Measurements from ENCODE around the gene TBC1D12.
"Not testable (repeated sequence)": the region's sequence is repeated elsewhere in the genome, so short reads cannot be mapped to it uniquely, and the experiment has no call there.

TBC1D12 gene

DNA sequence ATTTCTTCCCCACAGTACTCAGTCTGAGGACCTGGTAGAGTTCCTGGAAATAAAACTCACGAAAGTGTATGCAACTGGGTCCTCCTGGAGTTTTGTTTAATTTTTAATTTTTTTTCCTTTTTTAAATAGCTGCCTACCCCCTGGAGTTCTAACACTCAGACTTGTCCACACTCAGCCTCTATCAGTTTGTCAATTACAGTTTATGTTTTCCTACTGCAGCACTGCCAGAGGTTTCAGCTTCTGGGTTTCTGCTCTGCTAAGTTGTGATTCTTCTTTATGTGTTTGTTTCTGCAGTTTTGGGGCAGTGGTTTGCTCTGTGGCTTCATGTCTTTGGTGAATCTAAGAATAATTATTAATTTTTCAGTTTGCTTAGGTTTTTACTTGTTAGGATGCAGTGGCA, 59.2 kb downstream of the TBC1D12 start:
- DNase-seq = no peak

DNA sequence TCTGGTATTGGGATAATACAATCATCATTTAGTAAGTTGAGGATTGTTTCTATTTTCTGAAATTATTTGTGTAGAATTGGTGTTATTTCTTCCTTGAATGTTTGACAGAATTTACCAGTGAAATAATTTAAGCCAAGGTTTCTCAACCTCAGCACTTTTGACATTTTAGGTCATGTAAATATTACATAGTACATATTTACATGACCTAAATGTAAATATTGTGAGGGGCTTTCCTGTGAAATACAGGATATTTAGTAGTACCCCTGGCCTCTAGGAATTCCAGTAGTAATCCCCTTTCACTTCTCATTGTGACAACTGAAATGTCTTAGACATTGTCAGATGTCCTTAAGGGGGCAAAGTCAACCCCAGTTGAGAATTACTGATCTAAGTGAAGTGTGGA, 59.8 kb downstream of the TBC1D12 start:
- no peak for DNase-seq

DNA sequence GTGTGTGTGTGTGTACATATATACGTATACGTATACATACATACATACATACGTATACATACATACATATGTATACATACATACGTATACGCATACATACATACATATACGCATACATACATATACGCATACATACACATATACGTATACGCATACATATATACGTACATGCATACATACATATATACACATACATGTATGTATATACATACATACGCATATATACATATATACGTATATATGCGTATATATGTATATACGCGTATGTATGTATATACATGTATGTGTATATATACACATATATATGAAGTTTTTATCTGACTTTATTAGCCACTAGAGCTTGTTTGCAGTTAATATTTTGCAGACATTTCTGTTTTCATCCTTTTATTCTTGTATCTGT, 63.3 kb downstream of the TBC1D12 start:
- no peak for DNase-seq

DNA sequence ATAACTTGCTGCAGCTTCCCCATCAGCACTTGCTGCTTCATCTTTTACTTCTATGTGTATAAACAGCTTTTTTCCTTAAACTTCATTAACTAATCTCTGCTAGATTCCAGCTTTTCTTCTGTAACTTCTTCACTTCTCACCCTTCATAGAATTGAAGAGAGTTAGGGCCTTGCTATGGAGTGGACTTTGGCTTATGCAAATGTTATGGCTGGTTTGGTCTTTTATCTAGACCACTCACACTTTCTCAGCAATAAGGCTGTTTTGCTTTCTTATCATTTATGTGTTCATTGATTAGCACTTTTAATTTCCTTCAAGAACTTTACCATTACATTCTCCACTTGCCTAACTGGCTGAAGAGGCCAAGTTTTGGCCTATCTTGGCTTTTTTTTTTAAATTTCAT, 79.1 kb downstream of the TBC1D12 start:
- no peak for DNase-seq

DNA sequence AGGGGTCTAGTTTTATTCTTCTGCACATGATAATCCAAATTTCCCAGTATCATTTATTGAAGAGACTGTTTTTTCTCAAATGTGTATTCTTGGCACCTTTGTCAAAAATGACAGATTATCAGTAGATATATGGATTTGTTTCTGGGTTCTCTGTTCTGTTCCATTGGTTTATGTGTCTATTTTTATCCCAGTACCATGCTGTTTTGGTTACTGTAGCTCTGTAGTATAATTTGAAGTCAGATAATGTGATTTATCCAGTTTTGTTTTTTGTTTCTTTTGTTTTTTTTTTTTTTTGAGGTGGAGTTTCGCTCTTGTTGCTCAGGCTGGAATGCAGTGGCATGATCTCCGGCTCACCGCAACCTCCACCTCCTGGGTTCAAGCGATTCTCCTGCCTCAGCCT, 81.6 kb downstream of the TBC1D12 start:
- DNase-seq = no peak

DNA sequence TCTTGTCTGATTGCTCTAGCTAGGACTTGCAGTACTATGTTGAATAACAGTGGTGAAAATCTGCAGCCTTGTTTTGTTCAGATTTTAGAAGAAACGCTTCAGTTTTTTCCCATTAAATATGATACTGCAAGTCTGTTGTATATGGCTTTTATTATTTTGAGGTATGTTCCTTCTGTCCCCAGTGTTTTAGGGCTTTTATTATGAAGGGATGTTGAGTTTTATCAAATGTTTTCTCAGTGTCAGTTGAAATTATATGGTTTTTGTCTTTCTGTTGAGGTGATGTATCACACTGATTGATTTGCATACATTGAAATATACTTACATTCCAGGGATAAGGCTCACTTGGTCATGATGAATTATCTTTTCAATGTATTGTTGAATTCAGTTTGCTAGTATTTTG, 82.8 kb downstream of the TBC1D12 start:
- DNase-seq = no peak

DNA sequence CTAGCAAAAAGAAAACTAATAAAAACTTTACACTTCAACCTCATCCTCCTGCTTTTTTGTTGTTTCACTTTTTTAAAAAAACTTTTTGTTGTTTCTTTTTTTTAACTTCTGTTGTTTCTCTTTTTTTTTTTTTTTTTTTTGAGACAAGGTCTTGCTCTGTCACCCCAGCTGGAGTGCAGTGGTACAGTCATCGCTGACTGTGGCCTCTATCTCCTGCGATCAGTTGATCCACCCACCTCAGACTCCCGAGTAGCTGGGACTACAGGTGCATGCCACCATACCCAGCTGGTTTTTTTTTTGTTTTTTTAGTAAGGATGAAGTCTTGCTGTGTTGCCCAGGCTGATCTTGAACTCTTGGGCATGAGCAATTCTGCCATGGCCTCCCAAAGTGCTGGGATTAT, 85.2 kb downstream of the TBC1D12 start:
- DNase-seq = no peak

DNA sequence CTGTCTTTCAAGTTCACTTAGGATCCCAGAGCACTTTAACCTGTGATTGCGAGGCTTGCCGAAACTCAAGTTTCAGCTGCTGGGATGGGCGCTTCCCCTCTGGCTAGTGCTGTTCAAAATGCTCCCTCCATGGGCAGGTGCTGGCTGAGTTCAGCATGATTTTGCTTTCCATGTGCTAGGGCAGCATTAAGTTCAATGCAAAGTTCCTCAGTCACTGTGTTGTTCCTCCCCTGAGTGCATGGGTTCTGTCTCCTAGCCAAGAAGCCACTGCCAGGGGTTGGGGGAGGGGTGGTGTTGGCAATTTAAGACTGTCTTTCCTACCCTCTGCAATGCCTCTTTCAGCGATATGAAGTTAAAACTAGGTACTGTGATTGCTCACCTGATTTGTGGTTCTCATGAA, 86.8 kb downstream of the TBC1D12 start:
- no peak for DNase-seq

DNA sequence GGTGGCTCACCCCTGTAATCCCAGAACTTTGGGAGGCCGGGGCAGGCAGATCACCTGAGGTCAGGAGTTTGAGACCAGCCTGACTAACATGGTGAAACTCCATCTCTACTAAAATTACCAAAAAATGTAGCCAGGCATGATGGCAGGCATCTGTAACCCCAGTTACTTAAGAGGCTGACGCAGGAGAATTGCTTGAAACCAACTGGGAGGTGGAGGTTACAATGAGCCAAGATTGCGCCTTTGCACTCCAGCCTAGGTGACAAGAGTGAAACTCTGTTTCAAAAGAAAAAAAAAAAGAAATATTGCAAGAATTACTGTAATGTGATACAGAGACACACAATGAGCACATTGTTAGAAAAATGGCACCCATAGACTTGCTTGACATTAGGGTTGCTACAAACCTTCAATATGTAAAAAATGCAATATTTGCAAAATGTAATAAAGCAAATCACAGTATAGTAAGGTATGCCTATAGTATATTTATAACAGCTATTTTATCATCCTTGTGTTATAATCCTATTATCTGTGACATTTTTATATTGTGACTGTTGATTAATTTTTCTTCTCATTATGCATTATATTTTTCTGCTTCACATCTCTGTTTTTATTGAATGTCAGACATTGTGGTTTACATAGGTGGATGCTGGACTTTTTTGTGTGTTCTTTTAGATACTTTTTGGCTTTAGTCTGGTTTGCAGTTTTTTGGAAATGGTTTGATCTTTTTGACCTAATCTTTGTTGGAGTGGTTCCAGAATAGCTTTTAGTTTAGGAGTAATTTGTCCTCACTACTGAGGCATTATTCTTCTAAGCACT, 87.8 kb downstream of the TBC1D12 start:
- DNase-seq = no peak

DNA sequence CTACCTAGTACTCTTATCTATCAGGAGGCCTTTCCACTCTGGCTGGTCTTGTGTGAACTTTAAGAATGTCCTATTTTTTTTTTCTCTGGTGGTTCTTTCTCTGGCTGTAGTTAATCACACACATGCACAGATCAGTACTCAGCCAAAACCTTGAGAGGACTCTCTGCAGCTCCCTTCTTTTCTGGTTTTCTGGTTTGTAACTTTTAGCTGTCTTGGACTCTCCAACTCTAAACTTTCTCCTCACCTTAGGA, 88.4 kb downstream of the TBC1D12 start:
- no peak for DNase-seq

DNA sequence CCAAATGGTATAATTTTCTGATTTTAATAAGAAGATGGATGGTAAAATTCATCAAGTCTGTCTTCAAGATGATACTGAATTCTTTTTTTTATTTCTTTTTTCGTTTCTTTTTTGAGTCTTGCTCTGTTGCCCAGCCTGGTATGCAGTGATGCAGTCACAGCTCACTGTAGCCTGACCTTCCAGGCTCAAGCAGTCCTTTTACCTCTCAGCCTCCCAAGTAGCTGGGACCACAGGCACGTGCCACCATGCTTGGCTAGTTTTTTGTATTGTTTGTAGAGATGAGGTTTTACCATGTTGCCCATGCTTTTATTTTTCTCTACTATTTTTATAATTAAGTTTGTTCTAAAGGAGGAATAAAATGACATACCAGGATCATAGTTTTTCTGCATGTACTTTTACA, 91.1 kb downstream of the TBC1D12 start:
- DNase-seq = no peak

DNA sequence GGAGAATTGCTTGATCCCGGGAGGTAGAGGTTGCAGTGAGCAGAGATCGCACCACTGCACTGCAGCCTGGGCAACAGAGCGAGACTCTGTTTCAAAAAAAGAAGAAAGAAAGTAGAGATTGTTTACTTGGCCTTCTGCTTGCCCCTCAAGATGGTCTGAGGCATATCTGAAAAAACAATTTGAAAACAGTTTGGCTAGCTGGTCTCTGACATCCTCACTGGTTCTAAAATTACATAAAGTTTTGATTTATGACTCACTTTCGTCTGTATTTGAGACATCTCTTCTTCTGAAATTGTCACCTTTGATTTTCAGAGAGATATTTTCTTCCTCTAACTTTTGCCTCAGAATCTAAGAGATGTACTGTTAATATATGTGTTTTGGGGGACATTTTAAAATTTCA, 93.7 kb downstream of the TBC1D12 start:
- no peak for DNase-seq

DNA sequence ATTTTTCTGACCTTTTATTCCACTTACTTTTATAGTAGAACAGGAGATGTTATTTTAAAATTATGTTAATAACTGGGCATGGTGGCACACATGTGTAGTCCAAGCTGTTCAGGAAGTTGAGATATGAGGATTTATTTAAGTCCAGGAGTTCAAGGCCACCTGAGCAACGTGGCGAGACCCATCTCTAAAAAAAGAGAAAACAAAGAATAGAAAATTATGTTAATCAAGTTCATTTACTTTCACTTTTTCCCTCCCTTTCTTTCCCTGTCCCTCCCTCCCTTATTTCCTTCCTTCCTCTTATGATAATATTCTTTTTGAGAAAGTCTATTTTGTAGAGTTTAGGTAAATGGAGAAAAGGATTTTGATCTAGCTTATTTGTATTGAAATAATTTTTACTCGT, 94.3 kb downstream of the TBC1D12 start:
- no peak for DNase-seq

DNA sequence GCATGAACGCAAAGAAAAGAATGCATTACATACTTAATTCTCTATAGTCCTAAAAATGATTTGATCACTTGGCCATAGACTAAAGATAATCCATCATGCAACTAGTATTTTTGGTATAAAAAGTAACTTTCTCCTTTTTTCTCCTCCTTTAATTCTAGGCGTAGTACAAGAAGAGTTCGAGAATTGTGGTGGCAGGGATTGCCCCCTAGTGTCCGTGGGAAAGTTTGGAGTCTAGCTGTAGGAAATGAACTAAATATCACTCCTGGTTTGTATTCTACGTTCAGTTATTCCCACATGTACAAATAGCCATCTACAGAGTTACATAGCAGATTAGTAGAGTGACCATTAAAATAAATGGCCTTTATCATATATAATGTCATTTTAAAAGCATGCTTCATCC, 97.7 kb downstream of the TBC1D12 start:
- no peak for DNase-seq

DNA sequence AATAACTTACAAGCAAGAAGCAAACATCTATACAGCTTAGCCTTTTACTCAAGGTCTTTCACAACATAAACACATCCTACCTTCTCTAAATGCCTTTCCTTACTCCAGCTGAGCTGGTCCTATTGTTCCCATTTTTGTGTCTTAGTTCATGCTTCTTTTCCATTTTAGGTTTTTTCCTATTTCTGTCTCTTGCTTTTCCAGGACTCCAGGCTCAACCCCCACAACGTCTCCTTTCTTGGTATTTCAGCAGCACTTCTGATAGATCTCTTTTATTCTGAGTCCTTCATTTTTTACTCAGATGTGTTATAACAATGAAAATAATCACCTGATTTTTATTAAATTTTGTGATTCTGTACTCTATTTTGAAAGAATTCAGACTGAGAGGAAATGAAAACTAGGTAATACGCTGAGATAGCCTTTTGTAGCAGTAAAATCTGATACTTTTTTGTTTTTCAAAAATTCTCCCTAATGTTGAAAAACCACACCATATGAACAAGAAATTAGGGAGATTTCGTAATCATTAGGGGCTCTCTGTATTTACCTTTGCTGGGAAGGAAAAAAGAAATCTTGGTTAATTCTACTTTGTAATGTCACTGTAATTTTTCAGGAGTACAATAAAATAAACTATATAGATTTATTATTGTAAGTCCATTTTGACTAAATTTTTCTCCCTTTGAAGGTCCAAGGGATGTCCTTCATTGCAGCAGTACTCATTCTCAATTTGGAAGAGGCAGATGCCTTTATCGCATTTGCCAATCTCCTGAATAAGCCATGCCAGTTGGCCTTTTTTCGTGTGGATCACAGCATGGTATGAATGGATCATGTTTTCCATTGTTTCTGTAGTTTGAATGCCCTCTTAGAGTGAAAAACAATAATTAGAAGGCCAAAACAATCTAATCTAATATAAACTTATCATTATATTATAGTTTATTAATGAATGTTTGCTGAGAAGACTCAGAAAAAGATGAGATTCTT, 119.2 kb downstream of the TBC1D12 start:
- no peak for DNase-seq

DNA sequence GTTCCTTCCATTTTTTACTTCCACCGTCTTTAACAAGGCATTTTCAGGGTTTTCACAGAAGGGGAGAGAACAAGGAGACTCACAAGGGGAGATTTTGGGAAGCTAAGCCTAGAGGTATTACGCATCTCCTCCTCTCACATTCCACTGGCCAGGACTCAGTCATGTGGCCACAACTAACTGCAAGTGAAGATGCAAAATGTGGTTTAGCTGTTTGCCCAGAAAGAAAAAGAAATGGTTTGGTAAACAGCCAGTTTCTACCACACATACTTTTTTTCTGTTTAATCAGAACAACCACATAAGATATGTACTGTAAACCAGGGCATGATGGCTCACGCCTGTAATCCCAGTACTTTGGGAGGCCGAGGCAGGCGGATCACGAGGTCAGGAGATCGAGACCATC, 121.8 kb downstream of the TBC1D12 start:
- DNase-seq = no peak

DNA sequence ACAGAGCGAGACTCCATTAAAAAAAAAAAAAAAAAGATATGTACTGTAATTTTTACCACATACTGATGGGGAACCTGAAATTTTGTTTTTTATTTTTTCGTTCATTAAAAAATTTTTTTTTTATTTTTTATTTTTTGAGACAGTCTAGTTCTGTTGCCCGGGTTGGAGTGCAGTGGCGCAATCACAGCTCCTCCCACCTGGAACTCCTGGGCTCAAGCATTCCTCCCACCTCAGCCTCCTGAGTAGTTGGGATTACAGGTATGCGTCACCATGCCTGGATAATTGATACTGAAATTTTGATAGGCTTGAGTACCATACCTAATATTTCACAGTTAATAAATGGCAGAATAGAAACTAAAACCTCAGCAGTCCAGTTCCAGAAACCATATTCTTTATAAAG, 122.4 kb downstream of the TBC1D12 start:
- DNase-seq = no peak

DNA sequence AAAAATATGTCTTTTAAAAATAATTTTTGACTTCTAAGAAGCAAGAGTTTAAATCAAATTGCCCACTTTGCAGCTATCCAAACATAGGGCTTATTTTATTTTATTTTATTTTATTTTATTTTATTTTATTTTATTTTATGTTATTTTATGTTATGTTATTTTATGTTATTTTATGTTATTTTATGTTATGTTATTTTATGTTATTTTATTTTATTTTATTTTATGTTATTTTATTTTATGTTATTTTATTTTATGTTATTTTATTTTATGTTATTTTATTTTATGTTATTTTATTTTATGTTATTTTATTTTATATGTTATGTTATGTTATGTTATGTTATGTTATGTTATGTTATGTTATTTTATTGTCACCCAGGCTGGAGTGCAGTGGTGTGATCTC, 129.2 kb downstream of the TBC1D12 start:
- DNase-seq = not testable (repeated sequence)

DNA sequence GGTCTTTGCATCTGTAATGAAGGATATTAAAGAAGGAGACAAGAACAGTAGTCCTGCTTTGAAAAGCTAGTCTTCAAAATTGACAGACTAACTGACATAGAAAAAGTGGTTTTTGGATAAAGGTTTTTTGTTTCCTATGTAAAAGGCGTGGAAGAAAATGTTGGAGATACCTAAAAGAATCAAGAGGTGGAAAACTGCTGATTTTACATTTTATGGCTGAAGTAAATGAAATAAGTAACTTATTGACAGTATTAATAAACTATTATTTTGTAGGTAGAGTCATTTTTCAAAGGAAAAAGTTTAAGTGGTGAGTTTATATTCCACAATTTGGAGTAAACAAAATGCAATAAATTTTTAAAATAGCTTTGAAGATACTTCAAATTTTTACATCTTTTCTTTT, 130.7 kb downstream of the TBC1D12 start:
- DNase-seq = no peak

DNA sequence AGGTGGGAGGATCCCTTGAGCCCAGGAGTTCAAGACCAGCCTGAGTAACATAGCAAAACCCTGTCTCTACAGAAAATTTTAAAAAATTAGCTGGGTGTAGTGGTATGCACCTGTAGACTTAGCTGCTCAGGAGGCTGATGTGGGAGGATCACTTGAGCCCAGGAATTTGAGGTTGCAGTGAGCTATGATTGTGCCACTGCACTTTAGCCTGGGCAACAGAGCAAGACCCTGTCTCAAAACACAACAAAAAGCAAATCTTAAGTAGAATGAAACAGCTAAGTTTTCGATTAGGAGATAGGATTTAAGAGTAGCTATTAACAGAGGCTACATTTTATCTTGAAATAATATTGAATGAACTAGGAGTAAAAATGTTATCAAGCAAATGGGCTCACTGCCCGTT, 139.9 kb downstream of the TBC1D12 start:
- DNase-seq = not testable (repeated sequence)

DNA sequence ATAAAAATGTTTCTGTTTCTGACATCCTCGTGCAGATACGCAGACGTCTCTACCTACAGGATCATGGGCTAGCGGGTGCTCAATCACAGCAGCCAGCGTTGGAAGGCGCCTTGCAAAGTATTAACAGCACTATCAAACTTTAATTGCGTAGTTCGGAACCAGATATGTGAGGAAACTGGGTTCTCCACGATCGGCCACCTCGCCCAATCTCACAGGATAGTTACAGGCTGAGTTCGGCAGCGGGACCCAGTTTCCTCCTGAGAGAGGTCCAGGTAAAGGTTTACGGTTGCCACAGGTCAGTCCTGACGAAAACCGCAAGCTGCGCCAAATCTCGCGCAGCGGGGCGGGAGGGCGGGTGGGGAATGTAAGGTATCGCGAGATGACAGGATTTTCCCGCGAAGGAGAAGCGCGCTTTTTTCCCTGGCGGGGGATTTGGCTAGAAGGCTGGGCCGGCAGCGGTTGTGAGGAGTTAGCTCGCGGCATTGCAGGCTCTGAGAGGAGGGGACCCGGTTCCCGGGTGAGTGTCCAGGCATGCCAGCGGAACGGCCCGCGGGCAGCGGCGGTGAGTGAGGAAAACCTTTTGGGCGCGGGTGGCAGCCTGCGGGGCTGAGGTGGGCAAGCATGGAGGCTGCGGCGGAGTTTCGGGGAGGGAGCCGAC, 143.2 kb downstream of the TBC1D12 start, which contains the start of gene HELLS:
Gene HELLS (plus strand): TSS at position 398 of the 658 bp plus-strand sequence. CDS start 134 bp downstream, at position 532.
- peak; percentile 36 for DNase-seq

DNA sequence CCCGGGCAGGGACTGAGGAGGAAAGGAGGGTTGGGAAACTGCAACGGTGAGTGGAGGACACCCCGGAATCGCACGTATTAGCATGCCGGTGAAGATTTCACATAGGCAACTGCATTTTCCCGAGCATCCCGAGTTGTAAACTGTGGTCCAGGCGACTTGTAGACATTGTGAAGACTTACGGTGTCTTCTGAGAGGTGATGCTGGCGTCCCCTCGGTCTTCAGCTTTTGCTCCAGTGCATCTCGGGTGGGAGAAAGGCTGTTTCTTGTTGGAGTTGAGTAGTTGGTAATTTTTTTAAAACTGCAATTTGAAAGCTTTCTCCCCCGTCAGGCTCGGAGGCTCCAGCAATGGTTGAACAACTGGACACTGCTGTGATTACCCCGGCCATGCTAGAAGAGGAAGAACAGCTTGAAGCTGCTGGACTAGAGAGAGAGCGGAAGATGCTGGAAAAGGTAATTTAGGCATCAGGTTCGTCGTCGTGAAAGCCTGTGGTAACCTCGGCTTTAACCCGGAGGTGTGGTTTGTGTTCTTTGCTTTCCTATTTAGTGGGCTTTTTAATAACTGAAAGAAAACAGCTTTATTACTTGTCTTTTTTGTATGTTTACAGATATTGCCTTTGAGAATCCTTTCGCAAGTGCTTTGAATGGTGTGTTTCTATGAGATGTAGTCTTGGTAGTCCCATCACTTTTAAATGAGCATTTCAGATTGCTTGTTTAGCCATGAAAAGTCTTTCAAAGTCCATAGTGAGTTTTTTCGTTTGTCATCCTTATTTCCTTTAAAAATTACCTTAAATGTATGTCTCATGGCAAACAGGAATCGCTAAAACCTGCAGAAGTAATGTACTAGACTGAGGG, 143.9 kb downstream of the TBC1D12 start:
- no peak for DNase-seq

DNA sequence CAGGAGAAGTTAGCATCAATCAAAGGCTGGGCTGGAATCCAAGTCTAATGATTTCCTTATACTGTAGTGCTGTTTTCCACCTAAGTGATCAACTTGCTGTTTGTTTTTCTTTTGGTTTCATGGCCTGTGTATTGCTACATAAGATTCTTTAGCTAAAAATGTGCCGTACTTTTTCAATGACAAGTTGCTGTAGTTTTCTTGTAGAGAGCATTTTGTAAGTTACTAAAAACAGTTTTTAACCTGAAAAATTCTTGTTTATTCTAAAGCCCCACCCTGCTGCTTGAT, 144.5 kb downstream of the TBC1D12 start:
- DNase-seq = no peak

Measured in GF-D8 (cell line).